ENCODE results near the gene CCDC107.
A peak's percentile ranks its signal among the peaks of the same experiment; 100 is the strongest.
"Not testable (repeated sequence)": the region's sequence is repeated elsewhere in the genome, so short reads cannot be mapped to it uniquely, and the experiment has no call there.

CCDC107 gene

GRCh38 chr9:35636135-35636876 lies 21.8 kb upstream of the CCDC107 start:
- Histone ChIP-seq H3K79me2 (ENCODE audit: low read length) (no peaks in the 10 kb centered on the region), H3K4me1 (ENCODE audit: low read length) (peaks cover 29% of the 10 kb centered on the region), H3K27me3 (ENCODE audit: low read depth, low read length) (no peaks in the 10 kb centered on the region), H3K9ac (ENCODE audit: low read length) (no peak overlapping the region), H3K36me3 (replicated peaks; ENCODE audit: low read depth, low read length) (no peaks in the 10 kb centered on the region), H3K9me3 (ENCODE audit: insufficient read depth, low read length) (no peaks in the 10 kb centered on the region), H3K4me3 (ENCODE audit: low read length) (no peak overlapping the region), H3K27ac (ENCODE audit: low read length) (no peak overlapping the region), H4K20me1 (ENCODE audit: insufficient read depth, low read length) (no peaks in the 10 kb centered on the region), H2AFZ (ENCODE audit: low read depth, low read length) (no peak overlapping the region), H3K4me2 (ENCODE audit: low read length) (peak overlapping the region; percentile 27)
- no peak for TF ChIP-seq CTCF (IDR thresholded peaks at IDR 0.05; ENCODE audit: low read depth, low read length)
- TF ChIP-seq EZH2phosphoT487 (IDR thresholded peaks at IDR 0.05; ENCODE audit: low read depth), result no peak

GRCh38 chr9:35636877-35637246 lies 21.2 kb upstream of the CCDC107 start:
- H3K27me3 ChIP-seq (ENCODE audit: low read depth, low read length); H3K36me3 ChIP-seq (replicated peaks; ENCODE audit: low read depth, low read length); H2AFZ ChIP-seq (ENCODE audit: low read depth, low read length); H4K20me1 ChIP-seq (ENCODE audit: insufficient read depth, low read length); H3K4me3 ChIP-seq (ENCODE audit: low read length); H3K27ac ChIP-seq (ENCODE audit: low read length); H3K4me2 ChIP-seq (ENCODE audit: low read length); H3K9me3 ChIP-seq (ENCODE audit: insufficient read depth, low read length); H3K9ac ChIP-seq (ENCODE audit: low read length); H3K79me2 ChIP-seq (ENCODE audit: low read length): not testable (repeated sequence)
- H3K4me1 ChIP-seq (ENCODE audit: low read length), result peaks cover 29% of the 10 kb centered on the region

- not testable (repeated sequence) for H4K20me1 ChIP-seq (ENCODE audit: insufficient read depth, low read length); H2AFZ ChIP-seq (ENCODE audit: low read depth, low read length); H3K9me3 ChIP-seq (ENCODE audit: insufficient read depth, low read length); H3K36me3 ChIP-seq (replicated peaks; ENCODE audit: low read depth, low read length); H3K4me3 ChIP-seq (ENCODE audit: low read length); H3K27me3 ChIP-seq (ENCODE audit: low read depth, low read length); H3K27ac ChIP-seq (ENCODE audit: low read length); H3K9ac ChIP-seq (ENCODE audit: low read length); H3K4me2 ChIP-seq (ENCODE audit: low read length); H3K79me2 ChIP-seq (ENCODE audit: low read length)
- H3K4me1 ChIP-seq (ENCODE audit: low read length), result peaks cover 29% of the 10 kb centered on the region
Measured at GRCh38 chr9:35637427-35637955, 20.6 kb upstream of the CCDC107 start.

GRCh38 chr9:35638751-35639150 lies 19.3 kb upstream of the CCDC107 start:
- not testable (repeated sequence) for H3K36me3 ChIP-seq (replicated peaks; ENCODE audit: low read depth, low read length); H3K4me2 ChIP-seq (ENCODE audit: low read length); H3K9ac ChIP-seq (ENCODE audit: low read length); H4K20me1 ChIP-seq (ENCODE audit: insufficient read depth, low read length); H3K9me3 ChIP-seq (ENCODE audit: insufficient read depth, low read length); H3K27me3 ChIP-seq (ENCODE audit: low read depth, low read length); H3K79me2 ChIP-seq (ENCODE audit: low read length); H3K4me3 ChIP-seq (ENCODE audit: low read length); H2AFZ ChIP-seq (ENCODE audit: low read depth, low read length); H3K27ac ChIP-seq (ENCODE audit: low read length)
- peaks cover 29% of the 10 kb centered on the region for H3K4me1 ChIP-seq (ENCODE audit: low read length)

GRCh38 chr9:35639225-35639624 lies 18.9 kb upstream of the CCDC107 start:
- H3K4me1 ChIP-seq (ENCODE audit: low read length), result peaks cover 25% of the 10 kb centered on the region
- H3K4me3 ChIP-seq (ENCODE audit: low read length); H3K79me2 ChIP-seq (ENCODE audit: low read length); H2AFZ ChIP-seq (ENCODE audit: low read depth, low read length); H3K27me3 ChIP-seq (ENCODE audit: low read depth, low read length); H3K36me3 ChIP-seq (replicated peaks; ENCODE audit: low read depth, low read length); H3K27ac ChIP-seq (ENCODE audit: low read length); H4K20me1 ChIP-seq (ENCODE audit: insufficient read depth, low read length); H3K4me2 ChIP-seq (ENCODE audit: low read length); H3K9me3 ChIP-seq (ENCODE audit: insufficient read depth, low read length); H3K9ac ChIP-seq (ENCODE audit: low read length): not testable (repeated sequence)

GRCh38 chr9:35639631-35640030 lies 18.5 kb upstream of the CCDC107 start:
- peaks cover 21% of the 10 kb centered on the region for H3K4me1 ChIP-seq (ENCODE audit: low read length)
- H3K27ac ChIP-seq (ENCODE audit: low read length), result no peak overlapping the region
- no peaks in the 10 kb centered on the region for H3K27me3 ChIP-seq (ENCODE audit: low read depth, low read length)
- H3K79me2 ChIP-seq (ENCODE audit: low read length), result no peaks in the 10 kb centered on the region
- H3K9ac ChIP-seq (ENCODE audit: low read length), result no peak overlapping the region
- no peaks in the 10 kb centered on the region for H4K20me1 ChIP-seq (ENCODE audit: insufficient read depth, low read length)
- H3K4me3 ChIP-seq (ENCODE audit: low read length), result no peak overlapping the region
- H3K4me2 ChIP-seq (ENCODE audit: low read length), result no peak overlapping the region
- TF ChIP-seq CTCF (IDR thresholded peaks at IDR 0.05; ENCODE audit: low read depth, low read length), result no peak
- no peak for TF ChIP-seq EZH2phosphoT487 (IDR thresholded peaks at IDR 0.05; ENCODE audit: low read depth)
- no peak overlapping the region for H2AFZ ChIP-seq (ENCODE audit: low read depth, low read length)
- peaks cover 3% of the 10 kb centered on the region for H3K36me3 ChIP-seq (replicated peaks; ENCODE audit: low read depth, low read length)
- H3K9me3 ChIP-seq (ENCODE audit: insufficient read depth, low read length), result no peaks in the 10 kb centered on the region

GRCh38 chr9:35640431-35640830 lies 17.7 kb upstream of the CCDC107 start:
- H4K20me1 ChIP-seq (ENCODE audit: insufficient read depth, low read length); H3K4me2 ChIP-seq (ENCODE audit: low read length); H3K27me3 ChIP-seq (ENCODE audit: low read depth, low read length); H2AFZ ChIP-seq (ENCODE audit: low read depth, low read length); H3K27ac ChIP-seq (ENCODE audit: low read length); H3K36me3 ChIP-seq (replicated peaks; ENCODE audit: low read depth, low read length); H3K4me3 ChIP-seq (ENCODE audit: low read length); H3K79me2 ChIP-seq (ENCODE audit: low read length); H3K9ac ChIP-seq (ENCODE audit: low read length); H3K9me3 ChIP-seq (ENCODE audit: insufficient read depth, low read length): not testable (repeated sequence)
- peaks cover 13% of the 10 kb centered on the region for H3K4me1 ChIP-seq (ENCODE audit: low read length)

GRCh38 chr9:35641478-35641877 lies 16.6 kb upstream of the CCDC107 start:
- not testable (repeated sequence) for H3K4me3 ChIP-seq (ENCODE audit: low read length); H3K9me3 ChIP-seq (ENCODE audit: insufficient read depth, low read length); H3K9ac ChIP-seq (ENCODE audit: low read length); H3K4me1 ChIP-seq (ENCODE audit: low read length); H3K36me3 ChIP-seq (replicated peaks; ENCODE audit: low read depth, low read length); H2AFZ ChIP-seq (ENCODE audit: low read depth, low read length); H3K79me2 ChIP-seq (ENCODE audit: low read length); H3K4me2 ChIP-seq (ENCODE audit: low read length); H4K20me1 ChIP-seq (ENCODE audit: insufficient read depth, low read length); H3K27ac ChIP-seq (ENCODE audit: low read length); H3K27me3 ChIP-seq (ENCODE audit: low read depth, low read length)

All from OCI-LY3 (cell line).